IMR-90 (cell line): ENCODE data around the gene ARPC2.

Experiments used
- BHLHE40 ChIP-seq: fragments of 150-350 bp; IDR thresholded peaks from 2 replicates; pipeline ENCODE4 v1.6.1; 2016; ENCODE audit warnings: mild to moderate bottlenecking, low read depth, low read length
- NFE2L2 ChIP-seq: fragments of 150-350 bp; IDR thresholded peaks from 2 replicates; pipeline ENCODE4 v1.6.1; 2016; ENCODE audit warnings: low read depth, mild to moderate bottlenecking, low read length
- POLR2A ChIP-seq: IDR thresholded peaks from 2 replicates; pipeline ENCODE4 v1.6.1; 2012; ENCODE audit warnings: mild to moderate bottlenecking, low read depth, low read length
- RAD21 ChIP-seq: IDR thresholded peaks from 2 replicates; pipeline ENCODE4 v1.6.1; 2012; ENCODE audit warnings: low read length, improper control_type of control experiment
- RCOR1 ChIP-seq: IDR thresholded peaks from 2 replicates; pipeline ENCODE4 v1.6.1; 2012; ENCODE audit warnings: mild to moderate bottlenecking, low read length, improper control_type of control experiment; ENCODE audit not compliant: insufficient replicate concordance
- SMC3 ChIP-seq: fragments of 150-350 bp; IDR thresholded peaks from 2 replicates; pipeline ENCODE4 v1.6.1; 2016; ENCODE audit warnings: low read depth, mild to moderate bottlenecking, antibody characterized with exemption, low read length, moderate library complexity
- TF ChIP-seq, protein P1 (sequence below): conservative IDR thresholded peaks from 2 replicates; pipeline ENCODE4 v1.5.1; 2012; ENCODE audit warnings: mild to moderate bottlenecking, low read depth, low read length, improper control_type of control experiment
- TF ChIP-seq, protein P2 (sequence below): fragments of 150-350 bp; IDR thresholded peaks from 2 replicates; pipeline ENCODE4 v1.6.1; 2016; ENCODE audit warnings: low read depth, mild to moderate bottlenecking, low read length, moderate library complexity, borderline replicate concordance

DNA sequence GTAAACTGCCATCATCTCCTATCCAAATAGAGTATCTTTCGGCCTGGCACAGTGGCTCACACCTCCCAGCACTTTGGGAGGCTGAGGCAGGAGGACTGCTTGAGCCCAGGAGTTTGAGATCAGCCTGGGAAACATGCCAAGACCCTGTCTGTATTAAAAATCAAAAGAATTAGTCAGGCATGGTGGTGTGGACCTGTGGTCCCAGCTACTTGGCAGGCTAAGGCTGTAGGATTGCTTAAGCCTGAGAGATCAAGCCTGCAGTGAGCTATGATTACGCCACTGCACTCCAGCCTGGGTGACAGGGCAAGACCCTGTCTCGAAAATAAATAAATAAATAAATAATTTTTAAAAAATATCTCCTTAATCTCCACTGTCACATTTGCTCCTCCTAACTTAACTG, 14.7 kb upstream of the ARPC2 start:
- TF ChIP-seq, protein P1, sequence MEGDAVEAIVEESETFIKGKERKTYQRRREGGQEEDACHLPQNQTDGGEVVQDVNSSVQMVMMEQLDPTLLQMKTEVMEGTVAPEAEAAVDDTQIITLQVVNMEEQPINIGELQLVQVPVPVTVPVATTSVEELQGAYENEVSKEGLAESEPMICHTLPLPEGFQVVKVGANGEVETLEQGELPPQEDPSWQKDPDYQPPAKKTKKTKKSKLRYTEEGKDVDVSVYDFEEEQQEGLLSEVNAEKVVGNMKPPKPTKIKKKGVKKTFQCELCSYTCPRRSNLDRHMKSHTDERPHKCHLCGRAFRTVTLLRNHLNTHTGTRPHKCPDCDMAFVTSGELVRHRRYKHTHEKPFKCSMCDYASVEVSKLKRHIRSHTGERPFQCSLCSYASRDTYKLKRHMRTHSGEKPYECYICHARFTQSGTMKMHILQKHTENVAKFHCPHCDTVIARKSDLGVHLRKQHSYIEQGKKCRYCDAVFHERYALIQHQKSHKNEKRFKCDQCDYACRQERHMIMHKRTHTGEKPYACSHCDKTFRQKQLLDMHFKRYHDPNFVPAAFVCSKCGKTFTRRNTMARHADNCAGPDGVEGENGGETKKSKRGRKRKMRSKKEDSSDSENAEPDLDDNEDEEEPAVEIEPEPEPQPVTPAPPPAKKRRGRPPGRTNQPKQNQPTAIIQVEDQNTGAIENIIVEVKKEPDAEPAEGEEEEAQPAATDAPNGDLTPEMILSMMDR, result no peak
- TF ChIP-seq, protein P2, sequence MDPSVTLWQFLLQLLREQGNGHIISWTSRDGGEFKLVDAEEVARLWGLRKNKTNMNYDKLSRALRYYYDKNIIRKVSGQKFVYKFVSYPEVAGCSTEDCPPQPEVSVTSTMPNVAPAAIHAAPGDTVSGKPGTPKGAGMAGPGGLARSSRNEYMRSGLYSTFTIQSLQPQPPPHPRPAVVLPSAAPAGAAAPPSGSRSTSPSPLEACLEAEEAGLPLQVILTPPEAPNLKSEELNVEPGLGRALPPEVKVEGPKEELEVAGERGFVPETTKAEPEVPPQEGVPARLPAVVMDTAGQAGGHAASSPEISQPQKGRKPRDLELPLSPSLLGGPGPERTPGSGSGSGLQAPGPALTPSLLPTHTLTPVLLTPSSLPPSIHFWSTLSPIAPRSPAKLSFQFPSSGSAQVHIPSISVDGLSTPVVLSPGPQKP, result no peak
- TF ChIP-seq NFE2L2 (no peak), RAD21 (no peak), POLR2A (no peak), SMC3 (no peak), RCOR1 (no peak), BHLHE40 (no peak)
